Thoracic aorta (tissue), 2 donors: ENCODE measurements around the gene BRI3. TPM values are rescaled to one million over a fixed set of nuclear protein-coding genes. Genes with fewer than 3 reads are reported as not detected.

Experiments
- ATAC-seq: fragments of 150-250 bp; one replicate; pipeline ENCODE4 v1.8.0; 2017; ENCODE audit warnings: low read depth; ENCODE audit not compliant: insufficient number of reproducible peaks, low FRiP score
- DNase-seq: peaks from one replicate; pipeline ENCODE4 v3.0.0-alpha.2; 2020; ENCODE audit warnings: low spot score
- H3K27ac ChIP-seq, 2 donors: fragments of 200-600 bp; sonication (generic); 1 replicate in 1 of 2; 2 replicates in 1 of 2; pipeline ENCODE4 v1.5.1; 2016; ENCODE audit warnings: mild to moderate bottlenecking in 2 of 2, moderate library complexity in 2 of 2
- H3K27me3 ChIP-seq: fragments of 200-600 bp; sonication (generic); replicated peaks from 2 replicates; pipeline ENCODE4 v1.6.0; 2016; ENCODE audit warnings: mild to moderate bottlenecking; ENCODE audit not compliant: insufficient read depth
- H3K36me3 ChIP-seq: fragments of 200-600 bp; sonication (generic); one replicate; pipeline ENCODE4 v1.5.1; 2016
- H3K4me1 ChIP-seq, 2 donors: fragments of 200-600 bp; sonication (generic); 1 replicate in 1 of 2; 2 replicates in 1 of 2; pipeline versions ENCODE4 v1.5.1 to v1.6.0; 2016; ENCODE audit warnings: low read depth in 2 of 2, mild to moderate bottlenecking in 1 of 2; ENCODE audit not compliant: control insufficient read depth in 1 of 2
- H3K4me3 ChIP-seq: fragments of 200-600 bp; sonication (generic); 2 replicates; pipeline ENCODE4 v1.5.1; 2016; ENCODE audit warnings: mild to moderate bottlenecking
- H3K9me3 ChIP-seq: fragments of 200-600 bp; sonication (generic); 2 replicates; pipeline ENCODE4 v1.5.1; 2016
- CTCF ChIP-seq: fragments of 200-600 bp; sonication (generic); IDR thresholded peaks from one replicate; pipeline ENCODE4 v1.5.1; 2019; ENCODE audit warnings: antibody characterized with exemption
- total RNA-seq, 2 donors: library from RNA; depleted of rRNA; stranded (reverse); fragments of >200 nt; gene quantifications; one replicate each; pipeline versions ENCODE4 v1.1.0 to v1.2.3, GENCODE V29; 2016

The BRI3 gene
- total RNA-seq, 2 donors from 2014 or later, result 95.1 to 104 TPM

GRCh38 chr7:98317366-98318040 lies 36.0 kb downstream of the BRI3 start:
- no peak overlapping the region for H3K4me3 ChIP-seq
- no peaks in the 10 kb centered on the region for H3K4me1 ChIP-seq
- no peak for TF ChIP-seq CTCF
- no peak for ATAC-seq
- no peaks in the 10 kb centered on the region for H3K9me3 ChIP-seq
- no peaks in the 10 kb centered on the region for H3K27me3 ChIP-seq
- no peak overlapping the region for H3K27ac ChIP-seq
- no peak for DNase-seq
- H3K36me3 ChIP-seq, result no peaks in the 10 kb centered on the region

GRCh38 chr7:98319176-98319575 lies 37.7 kb downstream of the BRI3 start:
- DNase-seq, result no peak
- no peak for TF ChIP-seq CTCF
- peaks cover 0 to 10% of the 10 kb centered on the region in 2 donors for H3K4me1 ChIP-seq
- no peaks in the 10 kb centered on the region for H3K36me3 ChIP-seq
- no peak overlapping the region for H3K27ac ChIP-seq
- H3K27me3 ChIP-seq, result no peaks in the 10 kb centered on the region
- no peak overlapping the region for H3K4me3 ChIP-seq
- H3K9me3 ChIP-seq, result no peaks in the 10 kb centered on the region
- no peak for ATAC-seq

- no peak for ATAC-seq
- H3K4me1 ChIP-seq, result peaks cover 0 to 10% of the 10 kb centered on the region in 2 donors
- no peak for DNase-seq
- no peaks in the 10 kb centered on the region for H3K36me3 ChIP-seq
- H3K27me3 ChIP-seq, result no peaks in the 10 kb centered on the region
- H3K9me3 ChIP-seq, result no peaks in the 10 kb centered on the region
- no peak overlapping the region for H3K4me3 ChIP-seq
- TF ChIP-seq CTCF, result no peak
- H3K27ac ChIP-seq, result no peak overlapping the region
Measured at GRCh38 chr7:98321301-98321700, 39.8 kb downstream of the BRI3 start.

- H3K27ac ChIP-seq, result no peak overlapping the region
- no peak for DNase-seq
- ATAC-seq, result no peak
- TF ChIP-seq CTCF, result no peak
- H3K27me3 ChIP-seq, result no peaks in the 10 kb centered on the region
- no peaks in the 10 kb centered on the region for H3K36me3 ChIP-seq
- H3K4me3 ChIP-seq, result no peak overlapping the region
- H3K9me3 ChIP-seq, result no peaks in the 10 kb centered on the region
- peaks cover 0 to 10% of the 10 kb centered on the region in 2 donors for H3K4me1 ChIP-seq
Measured at GRCh38 chr7:98322331-98323270, 41.1 kb downstream of the BRI3 start.

GRCh38 chr7:98323597-98324322 lies 42.3 kb downstream of the BRI3 start:
- Histone ChIP-seq H3K4me3 (no peak overlapping the region), H3K27me3 (no peaks in the 10 kb centered on the region), H3K36me3 (no peaks in the 10 kb centered on the region), H3K27ac (no peak overlapping the region), H3K9me3 (no peaks in the 10 kb centered on the region), H3K4me1 (peaks cover 0 to 10% of the 10 kb centered on the region in 2 donors)
- DNase-seq, result no peak
- TF ChIP-seq CTCF, result no peak
- ATAC-seq, result no peak
